ENCODE results near the gene NCAM1.

The NCAM1 gene

DNA sequence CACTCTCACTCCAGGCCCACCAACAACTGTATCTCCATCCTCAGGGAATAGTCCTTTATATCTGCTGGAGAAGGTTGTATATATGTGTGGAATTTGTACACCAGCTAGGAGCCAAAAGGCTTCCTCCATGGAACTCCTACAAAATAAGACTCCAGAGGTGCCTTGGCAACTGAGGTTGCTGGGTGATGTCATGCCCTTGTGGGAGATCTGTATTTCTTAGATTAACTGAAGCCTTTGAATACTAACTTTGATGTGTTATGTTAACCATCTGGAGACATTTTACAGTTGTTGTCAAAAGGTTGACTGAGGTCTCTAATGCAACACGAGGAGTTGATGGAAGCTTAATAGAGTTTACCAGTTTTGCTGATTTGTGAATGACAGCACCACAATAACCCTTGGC, 213.7 kb downstream of the NCAM1 start:
- DNase-seq: no peak

DNA sequence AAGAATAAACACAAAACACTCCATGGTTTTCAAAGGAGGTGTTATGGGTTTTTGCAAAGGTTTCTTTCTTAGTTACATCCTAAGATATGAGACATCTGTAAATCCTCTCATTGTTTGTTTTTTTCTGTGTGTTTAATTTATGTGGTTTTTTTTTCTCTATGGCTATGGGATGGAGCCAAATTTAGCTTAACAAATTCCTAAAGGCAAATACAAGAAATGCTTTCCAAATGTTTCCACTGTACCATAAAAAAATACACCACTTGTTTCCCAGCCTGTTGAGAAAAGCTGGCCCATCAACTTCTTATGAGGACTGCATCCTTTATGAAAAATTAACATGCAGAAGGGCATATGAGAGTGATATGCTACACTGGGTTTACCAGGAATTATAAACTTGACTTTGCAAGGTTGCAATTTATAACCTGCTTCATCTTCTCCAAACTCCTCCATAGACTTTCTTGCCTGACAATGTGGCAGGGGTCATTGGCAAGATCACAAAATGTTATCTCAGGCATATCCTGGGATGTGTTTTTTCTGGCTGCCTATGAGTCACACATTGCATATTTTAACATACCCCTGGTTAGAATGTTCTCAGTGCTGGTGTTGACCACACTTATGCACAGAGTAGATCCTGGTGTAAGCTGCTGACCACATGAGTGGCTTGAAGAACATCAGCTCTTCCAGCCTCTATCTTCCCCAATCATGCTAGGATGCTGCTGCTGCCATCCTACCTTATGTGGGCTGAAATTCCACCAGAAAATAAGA, 215.6 kb downstream of the NCAM1 start:
- no peak for DNase-seq

DNA sequence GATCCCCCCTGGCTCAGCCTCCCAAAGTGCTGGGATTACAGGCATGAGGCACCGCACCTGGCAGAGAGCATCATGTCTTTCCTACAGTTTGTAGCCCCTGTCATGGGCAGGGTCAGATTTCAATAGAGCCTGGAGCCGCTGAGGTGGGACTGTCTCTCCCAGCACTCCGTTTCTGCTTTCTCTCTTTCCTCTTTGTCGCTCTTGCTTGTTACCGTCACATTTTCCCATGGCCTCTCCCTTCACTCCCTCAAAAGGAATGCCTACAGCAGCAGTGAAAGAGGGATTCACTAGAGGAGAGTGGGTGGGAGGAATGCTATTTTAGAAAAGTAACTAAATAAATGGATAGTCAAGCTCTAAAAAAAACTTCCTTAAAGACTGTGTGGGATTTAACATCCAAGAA, 216.5 kb downstream of the NCAM1 start:
- no peak for DNase-seq

DNA sequence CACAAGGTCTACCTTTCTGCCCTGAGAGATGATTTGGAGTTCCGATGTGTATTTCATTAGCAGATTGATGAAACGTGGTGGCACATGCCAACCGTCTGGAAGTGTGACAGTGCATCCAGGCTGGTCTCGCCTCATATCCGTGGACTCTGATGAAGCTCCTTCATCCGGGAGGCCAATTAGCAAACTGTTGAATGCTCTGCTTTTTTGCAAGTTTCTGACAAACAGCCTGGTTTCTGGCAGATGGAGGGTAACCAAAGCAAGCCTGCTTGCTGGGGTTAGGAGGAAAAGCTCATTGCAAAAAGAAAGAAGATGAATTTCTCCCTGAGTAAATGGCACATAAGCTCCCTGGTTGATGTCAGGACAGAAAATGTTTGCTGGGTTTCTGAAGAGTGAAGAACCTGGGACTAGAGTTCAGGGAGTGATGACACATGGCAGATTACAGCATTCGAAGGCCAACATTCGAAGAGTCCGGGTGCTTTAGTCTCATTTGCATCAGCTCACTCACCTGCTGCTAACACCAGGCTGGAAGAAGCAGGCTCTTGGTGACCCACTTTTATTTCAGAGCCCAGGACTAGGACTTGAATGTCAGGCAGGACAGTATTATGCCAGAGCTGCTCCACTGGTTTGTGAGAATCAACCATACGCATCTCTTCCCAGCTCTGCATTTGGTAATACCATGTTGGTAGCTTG, 217.3 kb downstream of the NCAM1 start:
- DNase-seq: no peak

DNA sequence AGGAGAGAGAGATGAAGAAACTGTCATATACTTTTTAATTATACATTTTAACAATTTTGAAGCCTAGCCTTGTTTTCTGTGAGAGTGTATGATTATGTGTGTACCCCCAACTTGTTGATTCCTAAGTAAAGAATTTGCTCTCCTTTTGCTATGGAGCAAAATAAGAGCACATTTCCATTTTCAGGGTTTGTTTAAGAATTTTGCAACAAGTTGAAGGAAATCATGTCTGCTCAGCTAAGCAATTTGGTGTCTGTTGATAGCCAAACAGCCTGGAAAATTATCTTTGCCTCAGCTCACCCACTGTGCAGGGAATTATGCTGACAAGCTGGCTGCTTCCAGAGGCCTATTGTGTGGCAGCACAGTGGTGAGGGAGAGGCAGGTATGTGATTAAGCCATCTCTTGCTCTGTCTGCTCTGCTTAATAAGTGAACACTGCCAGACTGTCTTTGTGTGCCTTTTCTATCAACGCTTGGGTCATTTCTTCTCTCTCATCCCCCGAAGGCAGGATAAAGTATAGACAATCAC, 218.0 kb downstream of the NCAM1 start:
- DNase-seq: no peak

DNA sequence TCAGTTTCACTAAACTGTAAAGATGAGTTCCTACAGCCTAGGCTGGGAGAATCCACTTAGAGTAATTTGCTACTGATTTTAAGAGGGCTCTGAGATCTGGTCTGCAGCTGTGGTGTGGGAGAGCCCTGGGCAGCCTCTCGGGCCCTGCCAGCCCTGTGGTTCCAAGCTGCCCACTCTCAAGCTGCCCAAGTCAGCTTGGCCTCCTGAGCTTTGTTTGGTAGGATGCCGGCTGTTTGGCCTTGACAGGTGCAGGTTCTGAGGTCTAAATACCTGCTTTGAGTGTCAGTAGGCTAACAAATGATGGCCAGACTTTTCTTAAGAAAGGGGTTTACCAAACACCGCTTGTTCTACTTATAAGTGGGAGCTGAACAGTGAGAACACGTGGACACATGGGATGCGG, 219.9 kb downstream of the NCAM1 start:
- DNase-seq: no peak

DNA sequence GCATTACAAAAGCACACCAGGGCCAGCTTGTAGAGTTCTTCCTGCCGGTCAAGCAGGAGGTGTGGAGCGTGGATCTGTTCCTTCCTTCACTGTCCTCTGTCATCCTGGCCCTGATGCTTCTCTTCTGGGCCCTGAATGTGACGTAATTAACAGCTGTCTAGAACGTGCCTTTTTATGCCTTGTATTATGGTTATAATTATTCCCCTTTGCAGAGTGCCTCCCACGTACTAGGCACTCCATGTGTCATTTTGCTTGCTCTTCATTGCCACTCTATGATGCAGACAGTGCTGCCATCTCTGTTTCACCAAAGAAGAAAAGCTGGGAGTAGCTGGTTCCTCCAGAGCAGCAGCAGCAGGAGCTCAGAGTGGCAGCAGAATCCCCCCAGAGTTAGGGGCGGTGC, 221.1 kb downstream of the NCAM1 start:
- no peak for DNase-seq

DNA sequence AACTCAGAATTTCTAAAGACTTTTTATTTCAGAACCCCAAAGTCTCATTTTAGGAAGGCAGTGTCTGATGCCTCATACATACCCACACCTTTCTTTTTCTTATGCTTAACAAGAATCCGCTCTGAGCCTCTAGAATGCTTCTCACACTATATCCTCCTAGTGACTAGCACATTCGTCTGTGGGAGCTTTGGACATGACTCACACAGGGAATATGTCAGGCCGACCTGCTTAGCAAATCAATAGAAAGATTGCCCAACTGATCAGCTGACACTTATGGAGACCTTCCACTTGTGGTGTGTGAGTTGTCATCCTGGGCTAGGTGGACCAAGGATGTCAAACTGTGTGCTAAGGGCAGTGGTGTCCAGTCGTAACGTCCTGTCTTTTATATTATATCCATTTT, 223.3 kb downstream of the NCAM1 start:
- no peak for DNase-seq

DNA sequence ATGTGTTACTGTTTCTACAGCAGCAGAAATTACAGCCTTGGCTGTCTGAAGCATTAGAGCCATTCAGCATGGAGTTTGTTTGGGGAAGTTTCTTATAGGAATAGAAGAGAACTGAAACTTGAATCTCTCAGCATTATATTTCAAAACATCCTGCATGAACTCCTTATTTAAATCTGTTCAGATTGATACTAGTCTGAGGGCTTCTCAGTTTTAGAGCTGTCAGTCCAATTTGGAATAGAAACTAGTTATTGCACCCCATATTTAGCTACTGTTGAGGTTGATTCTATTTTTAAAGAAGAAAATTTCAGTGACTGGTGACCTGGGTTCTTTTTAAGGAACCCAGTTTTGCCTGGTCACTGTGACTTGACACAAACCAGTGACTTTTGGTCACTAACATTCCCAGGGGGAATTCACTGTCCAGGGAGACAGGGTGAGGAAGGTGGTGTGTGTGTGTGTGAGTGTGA, 227.2 kb downstream of the NCAM1 start:
- DNase-seq: no peak

DNA sequence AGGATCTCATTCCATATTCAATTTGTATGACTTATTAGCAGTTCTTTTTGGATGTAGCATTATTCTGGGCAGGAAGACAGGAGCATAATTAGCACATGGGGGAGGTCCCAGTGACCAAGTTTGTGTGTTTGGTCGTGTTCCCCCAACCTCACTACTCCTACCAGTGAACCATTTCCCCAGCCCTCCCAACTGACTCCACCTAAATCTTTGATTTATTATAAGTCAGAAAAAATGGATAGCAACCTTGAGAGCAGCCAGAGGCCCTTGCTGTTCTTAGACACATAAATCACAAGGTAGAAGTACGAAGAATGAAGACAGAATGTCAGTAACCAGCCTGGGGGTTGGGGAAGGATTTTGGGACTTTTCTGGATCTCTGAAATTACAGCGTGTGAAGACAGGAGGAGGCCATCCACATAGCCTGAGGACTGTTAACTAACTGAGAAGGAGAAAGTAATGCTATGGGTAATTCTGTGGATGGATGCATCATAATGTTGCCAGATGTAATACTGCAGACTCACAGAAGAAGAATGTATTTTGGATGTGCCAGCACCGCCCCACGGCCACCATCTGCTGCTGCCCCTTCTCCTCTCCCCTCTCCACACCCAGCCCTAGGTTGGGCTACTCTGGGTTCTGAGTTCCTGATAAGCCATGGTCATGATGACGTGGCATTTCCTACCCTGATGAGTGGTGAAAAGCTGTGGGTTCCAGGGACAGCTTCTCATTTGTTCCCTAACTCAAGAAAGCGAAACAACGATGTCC, 228.9 kb downstream of the NCAM1 start:
- DNase-seq: peak; percentile 6

DNA sequence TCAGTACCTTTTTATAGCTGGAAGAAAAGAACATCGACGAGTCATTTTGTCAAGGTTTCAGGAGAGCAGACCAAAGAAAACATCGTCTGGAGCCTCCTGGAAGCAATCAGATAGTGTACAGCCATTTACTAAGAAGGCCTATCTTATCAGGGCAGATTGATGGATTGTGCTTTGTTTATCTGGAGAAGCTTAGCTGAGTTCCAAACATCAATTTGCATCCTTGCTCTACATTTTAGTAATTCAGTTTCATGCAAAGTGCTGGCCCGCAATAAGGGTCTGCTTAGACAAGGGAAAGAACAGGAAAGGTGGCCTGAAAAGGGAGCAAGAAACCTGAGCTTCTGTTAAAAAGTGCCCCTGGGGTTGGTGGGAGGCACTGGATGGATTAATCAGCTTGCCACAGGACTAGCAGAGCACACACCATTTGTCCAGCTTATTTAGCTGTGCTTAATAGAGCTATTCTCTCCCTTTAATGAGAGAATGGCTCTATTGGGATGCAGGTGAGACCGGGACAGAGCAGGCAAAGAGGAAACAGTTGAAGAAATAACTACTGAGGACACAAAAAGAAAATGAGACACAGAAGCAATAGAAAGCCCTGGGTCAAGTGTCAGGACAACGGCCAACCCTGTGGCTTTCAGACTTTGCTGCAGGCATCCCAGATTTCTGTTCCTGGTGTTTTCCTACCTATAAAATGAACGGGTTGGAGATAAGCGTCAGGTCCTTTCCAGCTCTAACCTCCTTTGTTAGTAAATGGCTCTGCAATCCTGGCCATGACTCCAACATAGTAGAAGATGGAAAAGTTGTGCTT, 231.1 kb downstream of the NCAM1 start:
- no peak for DNase-seq

DNA sequence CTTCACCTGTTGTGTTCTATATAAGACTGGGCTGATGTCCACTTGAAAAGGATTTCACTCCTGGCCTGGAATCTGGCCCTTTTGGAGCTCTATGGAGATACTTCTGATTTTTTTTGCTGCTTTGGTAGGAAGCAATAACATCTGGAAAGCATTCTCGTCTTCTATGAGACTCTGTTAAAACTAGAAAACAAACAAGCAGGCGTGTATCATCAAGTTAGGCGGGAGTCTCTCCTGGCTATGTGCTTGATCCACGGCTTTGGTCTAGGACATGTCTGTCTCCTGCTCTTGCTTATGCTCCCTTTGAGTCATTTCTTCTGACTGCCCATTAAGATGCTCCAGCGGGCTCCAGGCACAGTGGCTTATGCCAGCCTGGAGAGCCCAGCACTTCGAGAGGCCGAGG, 231.8 kb downstream of the NCAM1 start:
- no peak for DNase-seq

DNA sequence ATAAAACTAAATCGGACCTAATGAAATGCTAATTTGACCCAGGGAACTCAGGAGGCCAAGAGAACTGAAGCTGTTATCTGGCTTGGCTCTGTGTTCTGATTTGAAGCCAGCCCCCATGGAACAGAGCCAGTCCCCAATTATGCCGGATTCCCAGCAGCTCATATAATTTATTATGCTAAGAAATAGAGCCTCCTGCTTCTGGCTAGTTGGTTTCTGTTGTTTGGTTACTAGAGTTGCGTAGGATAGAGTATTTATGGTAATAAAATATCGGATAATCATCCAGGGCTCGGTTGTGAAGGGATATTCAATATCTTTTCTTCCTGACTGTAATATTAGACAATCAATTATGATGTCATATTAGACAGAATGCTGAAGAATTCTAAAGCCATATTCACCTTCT, 232.7 kb downstream of the NCAM1 start:
- no peak for DNase-seq

DNA sequence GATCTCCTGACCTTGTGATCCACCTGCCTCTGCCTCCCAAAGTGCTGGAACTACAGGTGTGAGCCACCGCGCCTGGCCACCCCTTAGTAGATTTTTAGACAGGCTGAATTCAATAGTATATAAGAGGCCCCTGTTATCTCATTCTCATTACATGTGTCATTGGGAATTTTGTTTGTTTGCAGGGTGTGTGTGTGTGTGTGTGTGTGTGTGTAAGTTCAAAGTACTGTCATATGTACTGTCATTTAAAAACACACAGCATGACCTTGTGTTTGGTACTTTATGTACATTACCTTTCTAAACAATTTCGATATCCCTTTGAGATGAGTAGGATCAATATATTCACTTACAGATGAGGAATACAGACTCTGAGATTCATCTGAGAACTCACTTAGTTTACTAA, 234.5 kb downstream of the NCAM1 start:
- no peak for DNase-seq

DNA sequence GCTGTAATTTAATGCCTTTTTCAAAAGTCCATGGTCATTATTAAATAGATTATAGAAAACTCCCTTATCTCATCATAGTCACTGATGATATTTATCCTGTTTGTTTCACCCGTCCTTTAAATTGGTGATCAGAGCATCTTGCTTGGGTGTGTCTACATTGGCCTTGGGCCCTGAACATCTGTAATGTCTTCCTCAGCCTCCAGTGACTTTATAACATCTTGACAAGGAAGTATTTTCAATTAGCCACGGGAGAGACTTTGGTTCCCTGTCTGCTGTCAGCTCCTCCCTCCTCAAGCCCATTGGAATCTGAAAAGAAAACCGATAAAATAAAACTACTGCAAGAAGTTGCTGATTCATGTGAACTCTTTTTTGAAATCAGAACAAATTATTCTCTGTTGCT, 236.2 kb downstream of the NCAM1 start:
- no peak for DNase-seq

DNA sequence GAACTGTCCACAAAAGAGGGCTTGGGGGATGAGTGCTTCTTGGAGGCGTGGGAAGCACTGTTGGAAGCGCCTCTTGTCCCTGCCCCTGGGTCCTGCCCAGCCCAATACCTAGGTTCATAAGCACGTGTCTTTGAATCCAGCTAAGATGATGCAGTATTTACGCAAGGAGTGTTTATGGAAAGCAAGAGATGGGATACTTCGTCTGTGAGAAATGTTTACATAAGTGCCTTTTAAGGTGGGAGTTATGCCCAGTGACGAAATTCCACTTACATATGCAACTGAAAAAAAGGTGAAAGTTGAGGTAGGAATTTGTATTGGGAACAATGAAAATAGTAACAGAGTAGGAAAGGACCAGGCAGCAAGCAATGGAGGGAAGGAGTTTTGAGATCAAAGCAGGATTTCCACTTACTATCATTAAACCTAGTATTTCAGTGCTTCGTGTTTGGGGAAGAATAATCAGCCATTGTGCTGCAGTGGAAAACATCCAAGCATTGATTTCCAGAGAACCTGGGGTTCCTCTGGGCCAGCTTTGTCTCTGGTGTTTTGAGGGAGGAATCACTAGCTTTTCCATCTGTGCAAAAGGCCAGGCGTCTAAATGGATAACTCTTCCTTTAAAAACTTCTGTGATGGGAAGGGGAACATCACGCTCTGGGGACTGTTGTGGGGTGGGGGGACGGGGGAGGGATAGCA, 237.9 kb downstream of the NCAM1 start:
- DNase-seq: no peak

DNA sequence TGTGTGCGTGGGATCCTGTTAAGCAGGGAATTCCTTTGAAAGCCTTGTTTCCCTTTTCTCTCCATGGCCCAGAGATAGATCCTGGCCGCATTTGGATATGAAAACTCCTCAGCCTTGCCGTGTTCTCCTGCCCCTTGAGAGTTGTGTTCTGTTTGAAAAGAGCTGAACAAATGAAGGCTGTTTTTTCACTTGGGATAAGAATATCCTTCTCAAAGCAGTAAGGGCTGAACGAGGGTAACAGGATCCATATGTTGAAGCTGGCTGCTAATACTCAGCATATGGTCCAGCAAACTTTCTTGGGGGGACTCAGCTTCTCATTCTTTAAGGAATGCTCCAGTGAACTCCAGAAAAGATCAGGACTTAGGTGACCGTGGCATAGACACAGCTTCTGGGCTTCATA, 238.6 kb downstream of the NCAM1 start:
- no peak for DNase-seq

DNA sequence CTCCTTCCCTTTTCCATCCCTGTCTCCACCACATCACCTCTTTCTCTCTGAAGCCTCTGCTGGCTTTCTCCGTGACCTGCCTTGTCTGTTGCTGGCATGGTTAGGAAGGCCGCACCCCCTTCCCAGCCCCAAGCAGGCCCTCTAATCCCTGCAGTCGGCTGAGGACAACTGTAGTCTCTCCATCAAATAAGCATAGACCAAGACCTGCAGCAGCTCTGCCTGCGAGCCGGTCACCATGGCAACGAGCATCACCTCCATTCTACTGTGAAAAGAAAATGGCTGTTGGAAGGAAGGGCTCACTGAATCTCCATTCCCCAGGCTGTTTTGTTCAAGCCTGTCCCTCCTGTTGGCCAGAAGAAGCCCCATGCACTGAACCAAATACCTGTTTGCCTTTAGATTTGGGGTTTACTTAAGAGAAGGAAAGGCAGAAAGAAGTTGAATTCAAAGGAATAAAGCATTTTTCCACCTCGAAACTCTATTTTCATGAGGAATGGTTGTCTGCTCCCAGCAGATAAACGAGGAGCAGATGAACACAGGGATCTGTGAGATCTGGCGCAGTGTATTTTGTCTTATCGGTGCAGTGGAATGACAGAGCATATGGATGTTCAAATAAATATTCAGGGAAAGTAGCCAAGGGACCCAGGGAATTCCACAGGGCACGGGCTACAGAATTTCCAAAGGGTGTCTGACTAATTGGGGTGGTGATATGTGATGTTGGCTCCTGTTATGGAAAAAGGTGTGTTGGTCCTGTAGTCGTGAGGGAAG, 240.0 kb downstream of the NCAM1 start:
- no peak for DNase-seq

DNA sequence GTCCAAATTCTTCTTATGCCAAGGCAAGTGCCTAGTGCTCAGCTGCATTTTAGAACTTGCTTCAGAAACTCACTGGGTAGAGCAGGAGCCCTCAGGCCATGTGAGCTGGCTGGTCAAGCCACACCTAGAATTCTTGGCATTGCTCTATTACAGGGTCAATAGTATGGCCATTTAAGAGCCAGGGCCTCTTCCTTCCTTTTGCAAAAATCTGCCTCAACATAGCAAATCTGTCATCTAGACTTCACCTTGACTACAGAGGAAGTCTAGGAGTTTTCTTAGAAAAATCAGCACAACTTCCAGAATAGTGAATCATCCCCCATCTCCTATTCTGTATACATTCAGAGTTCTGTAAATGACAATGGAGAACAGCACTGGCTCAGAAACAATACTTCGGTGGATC, 241.2 kb downstream of the NCAM1 start:
- no peak for DNase-seq

DNA sequence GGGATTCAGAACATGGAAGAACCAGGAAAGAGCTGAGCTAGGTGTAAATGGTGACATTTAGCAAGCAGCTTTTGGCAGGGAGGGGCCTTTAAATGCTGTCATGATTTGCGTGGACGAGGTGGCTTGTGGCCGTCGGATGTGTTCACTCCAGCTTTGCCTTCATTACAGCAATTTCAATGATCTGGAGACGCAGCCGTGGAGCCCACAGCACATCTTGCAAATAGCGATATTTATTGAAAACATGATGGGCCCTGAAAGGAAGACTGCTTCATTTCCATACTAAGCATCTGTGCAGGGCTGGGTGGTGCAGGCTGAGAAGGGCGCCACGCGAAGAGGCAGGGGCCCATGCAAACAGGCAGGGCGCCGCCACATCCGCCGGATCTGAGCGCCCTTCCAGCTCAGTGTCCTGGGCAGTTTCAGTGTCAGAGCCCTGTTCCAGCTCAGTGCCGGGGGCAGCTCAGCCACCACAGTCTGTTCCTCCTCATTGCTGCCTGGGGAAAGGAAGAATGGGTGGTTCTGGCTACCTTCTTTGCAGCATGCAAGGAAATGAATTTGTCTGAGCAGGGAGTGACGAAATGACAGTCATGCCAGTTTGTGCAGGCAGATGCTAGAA, 242.0 kb downstream of the NCAM1 start:
- no peak for DNase-seq

DNA sequence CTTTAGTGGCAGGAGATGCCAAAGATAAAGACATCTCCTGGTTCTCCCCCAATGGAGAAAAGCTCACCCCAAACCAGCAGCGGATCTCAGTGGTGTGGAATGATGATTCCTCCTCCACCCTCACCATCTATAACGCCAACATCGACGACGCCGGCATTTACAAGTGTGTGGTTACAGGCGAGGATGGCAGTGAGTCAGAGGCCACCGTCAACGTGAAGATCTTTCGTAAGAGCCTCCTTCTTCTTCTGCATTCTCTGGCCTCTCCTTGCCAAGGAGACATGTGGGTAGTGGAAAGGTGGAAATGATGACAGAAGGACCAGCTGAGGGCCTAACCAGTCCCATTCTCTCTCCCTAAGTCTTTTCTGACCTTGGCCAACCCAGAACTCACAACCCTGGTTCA, 243.1 kb downstream of the NCAM1 start:
- no peak for DNase-seq

All from activated CD4-positive, alpha-beta T cell treated with anti-CD3 and anti-CD28 coated beads, Interleukin-10, Interleukin-2, amounts not matched to agents 100 ng/mL and 50 ng/mL, durations not matched to agents 16 hours and 8 hours (primary cell).